GM12875 (cell line): ENCODE data around the gene PLEKHA5.
"Not testable (repeated sequence)": the region's sequence is repeated elsewhere in the genome, so short reads cannot be mapped to it uniquely, and the experiment has no call there.

Experiments
- H3K4me3 ChIP-seq: one replicate; pipeline ENCODE4 v1.5.1; 2011; ENCODE audit warnings: low read depth, low read length, control low read depth
- CTCF ChIP-seq: IDR thresholded peaks from 2 replicates; pipeline ENCODE4 v1.5.1; 2011; ENCODE audit warnings: low read depth, mild to moderate bottlenecking, control low read depth, inconsistent platforms, low read length, moderate library complexity, borderline replicate concordance; ENCODE audit not compliant: insufficient read depth

PLEKHA5 gene

GRCh38 chr12:19168644-19169043 lies 39.1 kb downstream of the PLEKHA5 start:
- H3K4me3 ChIP-seq, result no peak overlapping the region
- TF ChIP-seq CTCF, result no peak

- H3K4me3 ChIP-seq, result no peak overlapping the region
- TF ChIP-seq CTCF, result no peak
Observed at GRCh38 chr12:19169222-19169621, 39.7 kb downstream of the PLEKHA5 start.

GRCh38 chr12:19170286-19170685 lies 40.8 kb downstream of the PLEKHA5 start:
- not testable (repeated sequence) for H3K4me3 ChIP-seq

GRCh38 chr12:19171731-19172130 lies 42.2 kb downstream of the PLEKHA5 start:
- TF ChIP-seq CTCF, result no peak
- H3K4me3 ChIP-seq, result no peak overlapping the region

- H3K4me3 ChIP-seq, result no peak overlapping the region
- no peak for TF ChIP-seq CTCF
Observed at GRCh38 chr12:19177754-19178153, 48.2 kb downstream of the PLEKHA5 start.

- TF ChIP-seq CTCF, result no peak
- no peak overlapping the region for H3K4me3 ChIP-seq
Observed at GRCh38 chr12:19179986-19180385, 50.5 kb downstream of the PLEKHA5 start.

GRCh38 chr12:19181666-19182426 lies 52.3 kb downstream of the PLEKHA5 start:
- no peak for TF ChIP-seq CTCF
- no peak overlapping the region for H3K4me3 ChIP-seq
